ENCODE data around the gene TSC1.

The TSC1 gene

GRCh38 chr9:132919614-132920268 lies 24.7 kb downstream of the TSC1 start:
- Histone ChIP-seq H3K36me3 (ENCODE audit: control insufficient read depth, insufficient read depth, low read length) (no peaks in the 10 kb centered on the region), H2AFZ (no peak overlapping the region), H3K79me2 (no peaks in the 10 kb centered on the region), H3K9ac (no peak overlapping the region), H3K27ac (no peak overlapping the region), H3K9me3 (ENCODE audit: control insufficient read depth, low read length) (no peaks in the 10 kb centered on the region), H3K4me2 (ENCODE audit: low read length) (no peak overlapping the region), H3K27me3 (ENCODE audit: control insufficient read depth, insufficient read depth, low read length) (no peaks in the 10 kb centered on the region), H3K4me3 (ENCODE audit: low read depth, low read length) (no peak overlapping the region), H3K4me1 (no peaks in the 10 kb centered on the region)
- TF ChIP-seq CTCF (IDR thresholded peaks at IDR 0.05): no peak

- no peaks in the 10 kb centered on the region for H3K36me3 ChIP-seq (ENCODE audit: control insufficient read depth, insufficient read depth, low read length)
- no peaks in the 10 kb centered on the region for H3K79me2 ChIP-seq
- H3K4me1 ChIP-seq: no peaks in the 10 kb centered on the region
- H3K4me3 ChIP-seq (ENCODE audit: low read depth, low read length): no peak overlapping the region
- no peak overlapping the region for H3K27ac ChIP-seq
- no peaks in the 10 kb centered on the region for H3K27me3 ChIP-seq (ENCODE audit: control insufficient read depth, insufficient read depth, low read length)
- no peak overlapping the region for H3K4me2 ChIP-seq (ENCODE audit: low read length)
- no peak for TF ChIP-seq CTCF (IDR thresholded peaks at IDR 0.05)
- no peaks in the 10 kb centered on the region for H3K9me3 ChIP-seq (ENCODE audit: control insufficient read depth, low read length)
- H2AFZ ChIP-seq: no peak overlapping the region
- no peak overlapping the region for H3K9ac ChIP-seq
Measured at GRCh38 chr9:132914924-132915323, 29.5 kb downstream of the TSC1 start.

GRCh38 chr9:132912131-132912530 lies 32.3 kb downstream of the TSC1 start:
- H3K9ac ChIP-seq: no peak overlapping the region
- no peaks in the 10 kb centered on the region for H3K79me2 ChIP-seq
- no peak overlapping the region for H3K4me2 ChIP-seq (ENCODE audit: low read length)
- no peak overlapping the region for H3K27ac ChIP-seq
- H3K9me3 ChIP-seq (ENCODE audit: control insufficient read depth, low read length): no peaks in the 10 kb centered on the region
- H3K4me1 ChIP-seq: no peaks in the 10 kb centered on the region
- no peak overlapping the region for H2AFZ ChIP-seq
- TF ChIP-seq CTCF (IDR thresholded peaks at IDR 0.05): no peak
- no peaks in the 10 kb centered on the region for H3K27me3 ChIP-seq (ENCODE audit: control insufficient read depth, insufficient read depth, low read length)
- H3K36me3 ChIP-seq (ENCODE audit: control insufficient read depth, insufficient read depth, low read length): no peaks in the 10 kb centered on the region
- H3K4me3 ChIP-seq (ENCODE audit: low read depth, low read length): no peak overlapping the region

GRCh38 chr9:132910376-132910775 lies 34.0 kb downstream of the TSC1 start:
- H3K36me3 ChIP-seq (ENCODE audit: control insufficient read depth, insufficient read depth, low read length): no peaks in the 10 kb centered on the region
- H3K4me2 ChIP-seq (ENCODE audit: low read length): no peak overlapping the region
- no peak for TF ChIP-seq CTCF (IDR thresholded peaks at IDR 0.05)

GRCh38 chr9:132909311-132909710 lies 35.1 kb downstream of the TSC1 start:
- no peak overlapping the region for H3K9ac ChIP-seq
- H3K9me3 ChIP-seq (ENCODE audit: control insufficient read depth, low read length): no peaks in the 10 kb centered on the region
- H3K36me3 ChIP-seq (ENCODE audit: control insufficient read depth, insufficient read depth, low read length): no peaks in the 10 kb centered on the region
- no peak overlapping the region for H3K4me3 ChIP-seq (ENCODE audit: low read depth, low read length)
- H3K79me2 ChIP-seq: no peaks in the 10 kb centered on the region
- no peak overlapping the region for H2AFZ ChIP-seq
- no peak overlapping the region for H3K4me2 ChIP-seq (ENCODE audit: low read length)
- H3K27me3 ChIP-seq (ENCODE audit: control insufficient read depth, insufficient read depth, low read length): no peaks in the 10 kb centered on the region
- TF ChIP-seq CTCF (IDR thresholded peaks at IDR 0.05): no peak
- H3K4me1 ChIP-seq: no peaks in the 10 kb centered on the region
- H3K27ac ChIP-seq: no peak overlapping the region

More at GRCh38 chr9:132910376-132910775, 34.0 kb downstream of the TSC1 start:
- Histone ChIP-seq H2AFZ (no peak overlapping the region), H3K27me3 (ENCODE audit: control insufficient read depth, insufficient read depth, low read length) (no peaks in the 10 kb centered on the region), H3K79me2 (no peaks in the 10 kb centered on the region), H3K4me1 (no peaks in the 10 kb centered on the region), H3K27ac (no peak overlapping the region), H3K9ac (no peak overlapping the region), H3K9me3 (ENCODE audit: control insufficient read depth, low read length) (no peaks in the 10 kb centered on the region), H3K4me3 (ENCODE audit: low read depth, low read length) (no peak overlapping the region)

All from parathyroid adenoma (tissue), 2 donors.